AG09309 (cell line): ENCODE results near the gene AK4.

Source experiments
- DNase-seq: peaks from one replicate; pipeline ENCODE4 v3.0.0-alpha.2; 2010; ENCODE audit warnings: low read depth
- H3K4me3 ChIP-seq: 2 replicates; pipeline ENCODE4 v1.5.1; 2011; ENCODE audit warnings: mild to moderate bottlenecking, low read depth, low read length, moderate library complexity; ENCODE audit not compliant: control insufficient read depth
- CTCF ChIP-seq: IDR thresholded peaks from 2 replicates; pipeline ENCODE4 v1.5.1; 2011; ENCODE audit warnings: mild to moderate bottlenecking, low read depth, low read length, inconsistent platforms; ENCODE audit not compliant: insufficient read depth, control insufficient read depth; ENCODE audit errors: missing control alignments

Gene AK4

GRCh38 chr1:65178235-65178634, 30.2 kb downstream of the AK4 start:
- H3K4me3 ChIP-seq, result no peak overlapping the region
- DNase-seq, result no peak
- TF ChIP-seq CTCF, result no peak

GRCh38 chr1:65179148-65179547, 31.1 kb downstream of the AK4 start:
- no peak for TF ChIP-seq CTCF
- DNase-seq, result no peak
- H3K4me3 ChIP-seq, result no peak overlapping the region

DNA sequence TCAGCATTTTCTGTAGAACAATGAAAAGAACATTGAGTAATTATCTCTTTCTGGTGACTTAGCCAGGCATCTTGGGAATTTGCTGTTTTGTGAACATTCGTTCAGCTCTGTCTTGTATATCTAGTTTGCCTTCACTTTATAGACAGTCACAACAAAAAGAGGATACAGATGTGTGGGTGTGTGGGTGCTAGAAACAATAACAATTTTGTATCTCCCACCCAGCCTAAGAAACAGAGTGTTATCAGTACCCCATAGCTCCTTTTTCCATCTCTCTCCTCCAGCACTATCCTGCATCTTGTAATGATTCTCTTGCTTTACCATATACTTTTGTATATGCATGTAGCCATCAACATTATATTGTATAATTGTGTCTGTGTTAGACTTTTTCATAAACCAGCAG, 33.0 kb downstream of the AK4 start:
- DNase-seq, result no peak
- TF ChIP-seq CTCF, result no peak
- no peak overlapping the region for H3K4me3 ChIP-seq

GRCh38 chr1:65182658-65183268, 34.8 kb downstream of the AK4 start:
- H3K4me3 ChIP-seq, result no peak overlapping the region
- DNase-seq, result no peak
- TF ChIP-seq CTCF, result no peak

- DNase-seq, result no peak
- TF ChIP-seq CTCF, result no peak
- no peak overlapping the region for H3K4me3 ChIP-seq
These were observed 41.6 kb downstream of the AK4 start for GRCh38 chr1:65189576-65190115.

DNA sequence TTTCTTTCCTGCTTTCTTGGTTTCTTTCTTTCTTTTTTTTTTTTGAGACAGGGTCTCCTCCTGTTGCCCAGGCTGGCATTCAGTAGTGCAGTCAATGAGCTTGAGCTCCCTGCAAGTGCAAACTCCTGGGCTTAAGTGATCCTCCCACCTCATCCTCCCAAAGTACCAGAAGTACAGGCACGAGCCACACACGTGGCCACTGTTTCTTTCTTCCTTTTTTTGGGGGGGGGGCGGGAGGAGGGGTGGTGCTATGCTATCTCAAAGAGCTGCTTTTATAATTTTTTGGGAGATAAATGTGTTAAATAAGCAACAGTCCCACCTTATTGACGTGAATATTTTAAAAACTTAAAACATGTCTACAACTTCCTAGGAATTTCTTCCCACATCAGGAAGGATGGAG, 42.2 kb downstream of the AK4 start:
- no peak overlapping the region for H3K4me3 ChIP-seq
- no peak for DNase-seq
- TF ChIP-seq CTCF, result no peak
